AG04450 (cell line): ENCODE results near the gene IPPK. TPM values are rescaled to one million over a fixed set of nuclear protein-coding genes. Genes with fewer than 3 reads are reported as not detected.

Experiments used
- CTCF ChIA-PET: fragments of 300-600, 350-600 bp; formaldehyde crosslinking; extraction: SDS; loops from one replicate; lab custom pipeline; 2022; ENCODE audit warnings: antibody characterized with exemption, inconsistent platforms; lab: Charles Lee
- POLR2A ChIA-PET: fragments of 350-600 bp; formaldehyde crosslinking; extraction: SDS; loops from one replicate; lab custom pipeline; 2021; ENCODE audit warnings: antibody characterized with exemption, inconsistent platforms; lab: Yijun Ruan, JAX
- DNase-seq: peaks from one replicate; pipeline ENCODE4 v3.0.0-alpha.2; 2011; ENCODE audit warnings: low read depth, low spot score
- H3K27ac ChIP-seq: one replicate; pipeline ENCODE4 v1.5.1; 2012; ENCODE audit warnings: low read depth, low read length, control low read depth
- H3K27me3 ChIP-seq: one replicate; pipeline ENCODE4 v1.6.0; 2012; ENCODE audit warnings: low read length; ENCODE audit not compliant: control insufficient read depth, insufficient read depth
- H3K4me3 ChIP-seq: 2 replicates; pipeline ENCODE4 v1.5.1; 2011; ENCODE audit warnings: mild to moderate bottlenecking, low read depth, low read length, control low read depth
- H3K9me3 ChIP-seq: 2 replicates; pipeline ENCODE4 v1.5.1; 2012; ENCODE audit warnings: low read length; ENCODE audit not compliant: control insufficient read depth, insufficient read depth
- CTCF ChIP-seq: IDR thresholded peaks from 2 replicates; pipeline ENCODE4 v1.5.1; 2011; ENCODE audit warnings: low read depth, low read length, control low read depth, inconsistent platforms
- polyA plus RNA-seq: library from polyadenylated mRNA; depleted of rRNA; stranded (reverse); fragments of >200 nt; gene quantifications from 2 replicates; pipeline ENCODE4 v1.2.3, GENCODE V29; 2011

The IPPK gene
- polyA plus RNA-seq, 1 experiment: 15.1 TPM

- H3K4me3 ChIP-seq: no peak overlapping the region
Observed at GRCh38 chr9:92607088-92607487, 62.8 kb downstream of the IPPK start.

GRCh38 chr9:92605224-92605623, 64.7 kb downstream of the IPPK start:
- ChIA-PET CTCF (interaction anchor here (1.1 kb wide), 1 partner anchor 29 kb away, joined by 3 read pairs; no protein-coding TSS in a partner anchor), POLR2A (no interaction called here)
- no peak for TF ChIP-seq CTCF
- Histone ChIP-seq H3K27ac (no peak overlapping the region), H3K4me3 (no peak overlapping the region), H3K27me3 (no peaks in the 10 kb centered on the region), H3K9me3 (peaks cover 7% of the 10 kb centered on the region)
- DNase-seq: no peak

More at GRCh38 chr9:92607088-92607487, 62.8 kb downstream of the IPPK start:
- Histone ChIP-seq H3K27me3 (no peaks in the 10 kb centered on the region), H3K9me3 (peaks cover 7% of the 10 kb centered on the region), H3K27ac (no peak overlapping the region)
- no peak for TF ChIP-seq CTCF
- POLR2A ChIA-PET: no interaction called here
- CTCF ChIA-PET: interaction anchor here (1.0 to 1.4 kb wide), 2 partner anchors 27 to 264 kb away, joined by 3 to 4 read pairs; no protein-coding TSS in a partner anchor
- no peak for DNase-seq

- TF ChIP-seq CTCF: no peak
- POLR2A ChIA-PET: no interaction called here
- CTCF ChIA-PET: interaction anchor here (1.1 kb wide), 1 partner anchor 30 kb away, joined by 3 read pairs; no protein-coding TSS in a partner anchor
- Histone ChIP-seq H3K27me3 (no peaks in the 10 kb centered on the region), H3K4me3 (no peak overlapping the region), H3K27ac (no peak overlapping the region), H3K9me3 (peaks cover 7% of the 10 kb centered on the region)
- DNase-seq: no peak
Observed at GRCh38 chr9:92603990-92604389, 65.9 kb downstream of the IPPK start.

GRCh38 chr9:92603100-92603499, 66.8 kb downstream of the IPPK start:
- CTCF ChIA-PET: no interaction called here

GRCh38 chr9:92602413-92602812, 67.5 kb downstream of the IPPK start:
- no peak for DNase-seq
- ChIA-PET POLR2A (no interaction called here), CTCF (no interaction called here)
- Histone ChIP-seq H3K9me3 (peaks cover 7% of the 10 kb centered on the region), H3K27ac (no peak overlapping the region), H3K4me3 (no peak overlapping the region), H3K27me3 (no peaks in the 10 kb centered on the region)
- TF ChIP-seq CTCF: no peak

More at GRCh38 chr9:92603100-92603499, 66.8 kb downstream of the IPPK start:
- Histone ChIP-seq H3K4me3 (no peak overlapping the region), H3K9me3 (peaks cover 7% of the 10 kb centered on the region), H3K27me3 (no peaks in the 10 kb centered on the region), H3K27ac (no peak overlapping the region)
- POLR2A ChIA-PET: no interaction called here
- no peak for DNase-seq
- TF ChIP-seq CTCF: no peak
